ENCODE data around the gene CELA3B.

Gene CELA3B

DNA sequence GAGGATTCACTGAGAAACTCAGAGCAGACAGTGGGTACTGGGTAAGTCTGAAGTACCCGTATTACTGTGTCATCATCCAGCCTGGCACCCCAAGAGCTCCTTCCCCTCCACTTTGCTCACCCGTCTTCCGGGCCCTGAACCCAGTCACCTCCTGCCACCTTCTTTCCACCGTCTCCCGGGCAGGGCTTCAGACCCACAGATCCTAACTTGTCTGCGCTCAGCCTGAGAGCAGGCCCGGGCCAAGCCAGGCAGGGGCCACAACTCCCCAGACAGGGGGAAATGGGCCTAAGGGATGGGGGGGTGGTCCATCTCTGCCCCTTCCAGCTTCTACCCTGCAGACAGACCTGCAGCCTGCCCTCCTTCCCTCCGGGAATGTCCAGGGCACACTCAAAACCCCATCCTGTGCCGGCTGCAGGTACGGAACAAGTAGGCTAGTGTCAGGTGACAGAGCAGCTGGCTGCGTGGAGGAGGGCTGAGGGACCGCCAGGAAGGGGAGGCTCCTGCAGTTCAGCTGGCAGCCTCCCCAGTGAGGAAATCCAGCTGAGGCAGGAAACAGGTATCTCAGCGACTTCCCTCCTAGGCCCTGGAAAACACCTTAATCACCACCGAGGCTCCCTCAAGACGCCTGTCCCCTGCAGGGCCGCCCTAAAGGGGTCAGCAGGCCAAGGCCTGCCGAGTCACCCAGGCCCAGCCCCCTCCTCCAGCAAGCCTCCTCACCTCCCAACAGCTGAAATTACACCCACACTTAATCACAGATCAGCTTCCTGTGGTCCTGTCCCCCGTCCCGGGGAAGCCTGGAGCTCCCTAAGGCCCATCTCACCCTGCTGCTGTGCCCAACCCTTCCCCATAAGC, 43.2 kb upstream of the CELA3B start:
- peak overlapping the region; percentile 96 for H3K27ac ChIP-seq
- POLR2A ChIA-PET (ENCODE audit: low non-redundant PET), result interaction anchor here (0.6 to 1.3 kb wide), 3 partner anchors 13 to 127 kb away, joined by 3 to 4 read pairs (median 3); no protein-coding TSS in a partner anchor
- DNase-seq (ENCODE audit: low spot score), result peak; percentile 67
- CTCF ChIA-PET, result interaction anchor here (0.5 to 0.6 kb wide), 2 partner anchors 16 to 20 kb away, joined by 3 read pairs; no protein-coding TSS in a partner anchor
- no peak for TF ChIP-seq CTCF (conservative IDR thresholded peaks at IDR 0.05; ENCODE audit: low read depth)

DNA sequence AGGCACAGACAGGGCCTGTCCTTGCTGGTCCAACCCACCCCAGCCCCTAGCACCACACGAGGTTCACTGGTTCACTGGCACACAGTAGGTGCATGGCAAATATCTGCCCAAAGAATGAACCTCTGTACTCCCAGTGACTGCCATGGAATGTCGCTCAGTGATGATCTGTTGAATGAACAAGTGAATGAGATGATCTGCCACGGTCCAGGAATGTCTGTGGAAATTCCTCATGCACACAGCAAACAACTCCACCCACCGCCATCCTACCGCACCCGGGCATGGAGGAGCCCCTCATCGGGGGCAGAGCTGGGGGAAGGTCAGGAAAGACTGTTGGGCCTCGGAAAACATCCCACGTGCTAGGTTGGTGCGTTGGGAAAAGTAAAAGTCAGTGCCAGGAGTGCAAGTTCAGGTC, 41.4 kb upstream of the CELA3B start:
- DNase-seq (ENCODE audit: low spot score), result no peak
- no peak for TF ChIP-seq CTCF (conservative IDR thresholded peaks at IDR 0.05; ENCODE audit: low read depth)
- POLR2A ChIA-PET (ENCODE audit: low non-redundant PET), result interaction anchor here (1.0 to 1.1 kb wide), 2 partner anchors 16 to 152 kb away, joined by 3 to 4 read pairs; partner anchors contain the start of gene USP48
- peak overlapping the region; percentile 96 for H3K27ac ChIP-seq
- CTCF ChIA-PET, result no interaction called here

DNA sequence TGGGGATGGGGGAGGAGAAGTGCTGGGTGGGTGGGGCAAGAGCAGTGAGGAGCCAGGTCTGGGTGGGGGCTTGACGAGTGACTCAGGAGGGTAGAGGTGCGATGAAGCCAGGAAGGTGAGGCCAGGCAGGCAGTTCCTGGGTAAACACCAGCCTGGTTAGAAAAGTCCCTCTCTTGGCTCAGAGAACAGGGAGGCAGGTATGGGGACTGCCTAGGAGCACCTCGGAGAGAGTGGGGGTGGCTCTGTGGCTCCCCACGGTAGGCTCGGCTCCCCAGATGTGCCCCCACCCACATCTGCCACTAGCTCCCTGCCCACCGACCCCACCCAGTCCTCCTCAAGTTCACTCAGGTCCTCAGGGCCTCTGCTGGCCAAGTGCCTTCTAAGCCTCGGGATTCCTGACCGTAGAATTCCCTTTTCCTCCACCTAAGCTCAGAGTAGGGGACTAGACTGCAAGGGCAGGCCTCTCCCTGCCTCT, 40.9 kb upstream of the CELA3B start:
- ChIA-PET CTCF (no interaction called here), POLR2A (ENCODE audit: low non-redundant PET) (interaction anchor here (0.5 to 1.5 kb wide), 4 partner anchors 16 to 153 kb away, joined by 3 to 5 read pairs (median 4); partner anchors contain the start of gene USP48)
- H3K27ac ChIP-seq, result peak overlapping the region; percentile 96
- DNase-seq (ENCODE audit: low spot score), result no peak
- no peak for TF ChIP-seq CTCF (conservative IDR thresholded peaks at IDR 0.05; ENCODE audit: low read depth)

DNA sequence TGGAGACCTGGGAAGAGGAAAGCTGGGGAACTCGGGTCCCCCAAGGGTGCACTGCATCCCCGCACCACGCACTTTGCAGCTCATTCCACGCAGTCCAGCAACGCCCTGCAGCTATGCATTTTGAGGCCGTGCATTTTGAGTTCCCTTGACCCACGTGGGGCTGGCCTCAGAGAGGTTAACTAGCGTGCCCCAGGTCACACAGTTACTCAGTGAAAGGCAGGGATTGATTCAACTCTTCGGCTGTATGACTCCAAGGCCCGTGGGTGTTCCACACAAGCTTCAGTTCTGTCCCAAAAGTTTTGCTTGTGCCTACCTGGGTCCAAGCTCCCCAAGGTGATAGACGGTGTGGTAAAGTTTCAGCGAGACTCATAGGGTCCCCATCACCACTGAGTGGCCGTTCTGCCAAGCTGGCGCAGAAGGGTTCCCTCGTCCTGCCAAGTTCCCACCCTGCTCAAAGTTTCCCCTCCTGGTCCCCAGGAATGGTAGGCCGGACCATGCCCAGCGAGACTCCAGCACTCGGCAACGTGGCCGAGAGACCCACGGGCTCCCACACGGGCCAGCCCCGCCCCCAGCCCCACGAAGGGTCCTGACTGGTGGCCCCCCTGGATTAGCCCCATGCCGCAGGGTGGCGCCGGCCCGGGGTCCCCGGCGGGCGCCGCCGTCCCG, 40.3 kb upstream of the CELA3B start:
- TF ChIP-seq CTCF (conservative IDR thresholded peaks at IDR 0.05; ENCODE audit: low read depth), result no peak
- POLR2A ChIA-PET (ENCODE audit: low non-redundant PET), result interaction anchor here (0.5 to 1.5 kb wide), 5 partner anchors 15 to 153 kb away, joined by 3 to 7 read pairs (median 4); partner anchors contain the start of gene USP48
- peak overlapping the region; percentile 96 for H3K27ac ChIP-seq
- no peak for DNase-seq (ENCODE audit: low spot score)
- CTCF ChIA-PET, result no interaction called here

DNA sequence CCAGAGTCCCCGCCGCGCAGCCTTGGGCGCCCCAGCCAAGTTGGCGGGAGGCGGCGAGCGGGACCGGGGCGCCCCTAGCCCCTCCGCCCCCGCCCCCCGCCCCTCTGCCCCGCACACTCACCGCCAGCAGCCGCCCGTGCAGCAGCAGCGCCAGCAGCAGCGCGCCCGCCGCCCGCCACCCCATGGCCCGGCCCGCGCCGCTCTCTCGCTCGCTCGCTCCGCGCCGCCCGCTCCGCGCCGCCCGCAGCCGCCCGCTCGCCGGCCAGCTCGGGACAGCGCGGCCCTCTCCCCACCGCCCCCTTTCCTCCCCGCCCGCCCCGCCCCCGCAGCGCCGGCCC, 39.8 kb upstream of the CELA3B start, which contains the start of gene HSPG2:
Gene HSPG2, minus strand, starts transcription at position 277 of the 338 bp plus-strand sequence. Its CDS starts 93 bp downstream, at position 184.
- POLR2A ChIA-PET (ENCODE audit: low non-redundant PET), result interaction anchor here (0.5 to 1.5 kb wide), 2 partner anchors 19 to 59 kb away, joined by 4 to 7 read pairs; no protein-coding TSS in a partner anchor
- DNase-seq (ENCODE audit: low spot score), result no peak
- CTCF ChIA-PET, result no interaction called here
- peak within 1 kb of the TSS; percentile 96 for H3K27ac ChIP-seq
- TF ChIP-seq CTCF (conservative IDR thresholded peaks at IDR 0.05; ENCODE audit: low read depth), result no peak

Measured in RWPE1 (cell line).